Thoracic aorta (tissue), 2 donors: Measurements from ENCODE around the gene SBNO1. TPM values are rescaled to one million over a fixed set of nuclear protein-coding genes. Genes with fewer than 3 reads are reported as not detected.
"Not testable (repeated sequence)": the region's sequence is repeated elsewhere in the genome, so short reads cannot be mapped to it uniquely, and the experiment has no call there.

ENCODE experiments used
- ATAC-seq: fragments of 150-250 bp; one replicate; pipeline ENCODE4 v1.8.0; 2017; ENCODE audit warnings: low read depth; ENCODE audit not compliant: insufficient number of reproducible peaks, low FRiP score
- DNase-seq: peaks from one replicate; pipeline ENCODE4 v3.0.0-alpha.2; 2020; ENCODE audit warnings: low spot score
- H3K27ac ChIP-seq, 2 donors: fragments of 200-600 bp; sonication (generic); 1 replicate in 1 of 2; 2 replicates in 1 of 2; pipeline ENCODE4 v1.5.1; 2016; ENCODE audit warnings: mild to moderate bottlenecking in 2 of 2, moderate library complexity in 2 of 2
- H3K27me3 ChIP-seq: fragments of 200-600 bp; sonication (generic); replicated peaks from 2 replicates; pipeline ENCODE4 v1.6.0; 2016; ENCODE audit warnings: mild to moderate bottlenecking; ENCODE audit not compliant: insufficient read depth
- H3K36me3 ChIP-seq: fragments of 200-600 bp; sonication (generic); one replicate; pipeline ENCODE4 v1.5.1; 2016
- H3K4me1 ChIP-seq, 2 donors: fragments of 200-600 bp; sonication (generic); 1 replicate in 1 of 2; 2 replicates in 1 of 2; pipeline versions ENCODE4 v1.5.1 to v1.6.0; 2016; ENCODE audit warnings: low read depth in 2 of 2, mild to moderate bottlenecking in 1 of 2; ENCODE audit not compliant: control insufficient read depth in 1 of 2
- H3K4me3 ChIP-seq: fragments of 200-600 bp; sonication (generic); 2 replicates; pipeline ENCODE4 v1.5.1; 2016; ENCODE audit warnings: mild to moderate bottlenecking
- H3K9me3 ChIP-seq: fragments of 200-600 bp; sonication (generic); 2 replicates; pipeline ENCODE4 v1.5.1; 2016
- total RNA-seq, 2 donors: library from RNA; depleted of rRNA; stranded (reverse); fragments of >200 nt; gene quantifications; one replicate each; pipeline versions ENCODE4 v1.1.0 to v1.2.3, GENCODE V29; 2016
- TF ChIP-seq, protein P1 (sequence below): fragments of 200-600 bp; sonication (generic); IDR thresholded peaks from one replicate; pipeline ENCODE4 v1.5.1; 2019; ENCODE audit warnings: antibody characterized with exemption

Gene SBNO1
- total RNA-seq, 2 donors from 2014 or later = 15.6 to 25.0 TPM

GRCh38 chr12:123379391-123379790 lies 14.7 kb upstream of the SBNO1 start:
- Histone ChIP-seq H3K9me3 (no peaks in the 10 kb centered on the region), H3K27ac (no peak overlapping the region), H3K27me3 (no peaks in the 10 kb centered on the region), H3K4me3 (no peak overlapping the region), H3K4me1 (peaks cover 0 to 10% of the 10 kb centered on the region in 2 donors), H3K36me3 (no peaks in the 10 kb centered on the region)
- TF ChIP-seq, protein P1, sequence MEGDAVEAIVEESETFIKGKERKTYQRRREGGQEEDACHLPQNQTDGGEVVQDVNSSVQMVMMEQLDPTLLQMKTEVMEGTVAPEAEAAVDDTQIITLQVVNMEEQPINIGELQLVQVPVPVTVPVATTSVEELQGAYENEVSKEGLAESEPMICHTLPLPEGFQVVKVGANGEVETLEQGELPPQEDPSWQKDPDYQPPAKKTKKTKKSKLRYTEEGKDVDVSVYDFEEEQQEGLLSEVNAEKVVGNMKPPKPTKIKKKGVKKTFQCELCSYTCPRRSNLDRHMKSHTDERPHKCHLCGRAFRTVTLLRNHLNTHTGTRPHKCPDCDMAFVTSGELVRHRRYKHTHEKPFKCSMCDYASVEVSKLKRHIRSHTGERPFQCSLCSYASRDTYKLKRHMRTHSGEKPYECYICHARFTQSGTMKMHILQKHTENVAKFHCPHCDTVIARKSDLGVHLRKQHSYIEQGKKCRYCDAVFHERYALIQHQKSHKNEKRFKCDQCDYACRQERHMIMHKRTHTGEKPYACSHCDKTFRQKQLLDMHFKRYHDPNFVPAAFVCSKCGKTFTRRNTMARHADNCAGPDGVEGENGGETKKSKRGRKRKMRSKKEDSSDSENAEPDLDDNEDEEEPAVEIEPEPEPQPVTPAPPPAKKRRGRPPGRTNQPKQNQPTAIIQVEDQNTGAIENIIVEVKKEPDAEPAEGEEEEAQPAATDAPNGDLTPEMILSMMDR = no peak
- no peak for DNase-seq
- ATAC-seq = no peak

GRCh38 chr12:123372415-123372814 lies 7.8 kb upstream of the SBNO1 start:
- not testable (repeated sequence) for H3K36me3 ChIP-seq, H3K4me1 ChIP-seq, H3K4me3 ChIP-seq, ATAC-seq, H3K27ac ChIP-seq, H3K27me3 ChIP-seq, H3K9me3 ChIP-seq, DNase-seq

- H3K4me3 ChIP-seq, DNase-seq, H3K9me3 ChIP-seq, H3K4me1 ChIP-seq, H3K27me3 ChIP-seq, H3K27ac ChIP-seq, H3K36me3 ChIP-seq, ATAC-seq: not testable (repeated sequence)
Observed at GRCh38 chr12:123371667-123372368, 7.2 kb upstream of the SBNO1 start.

- H3K9me3 ChIP-seq = no peaks in the 10 kb centered on the region
- DNase-seq = no peak
- H3K36me3 ChIP-seq = no peaks in the 10 kb centered on the region
- no peaks in the 10 kb centered on the region for H3K27me3 ChIP-seq
- peaks cover 5 to 6% of the 10 kb centered on the region in 2 donors for H3K4me1 ChIP-seq
- ATAC-seq = no peak
- H3K27ac ChIP-seq = no peak overlapping the region
- TF ChIP-seq, protein P1 = no peak
- H3K4me3 ChIP-seq = no peak overlapping the region
Observed at GRCh38 chr12:123369229-123369628, 4.6 kb upstream of the SBNO1 start.

DNA sequence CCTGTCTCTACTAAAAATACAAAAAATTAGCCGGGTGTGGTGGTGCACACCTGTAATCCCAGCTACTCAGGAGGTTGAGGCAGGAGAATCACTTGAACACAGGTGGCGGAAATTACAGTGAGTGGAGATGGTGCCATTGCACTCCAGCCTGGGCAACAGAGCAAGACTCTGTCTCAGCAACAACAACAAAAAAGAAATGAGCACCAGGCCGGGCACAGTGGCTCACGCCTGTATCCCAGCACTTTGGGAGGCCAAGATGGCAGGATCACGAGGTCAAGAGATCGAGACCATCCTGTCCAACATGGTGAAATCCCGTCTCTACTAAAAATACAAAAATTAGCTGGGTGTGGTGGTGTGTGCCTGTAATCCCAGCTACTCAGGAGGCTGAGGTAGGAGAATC lies 3.8 kb upstream of the SBNO1 start:
- not testable (repeated sequence) for H3K27me3 ChIP-seq, H3K27ac ChIP-seq, DNase-seq

GRCh38 chr12:123367511-123367910 lies 2.9 kb upstream of the SBNO1 start:
- Histone ChIP-seq H3K4me1 (peaks cover 13 to 15% of the 10 kb centered on the region in 2 donors), H3K9me3 (no peaks in the 10 kb centered on the region), H3K36me3 (no peaks in the 10 kb centered on the region), H3K27me3 (no peaks in the 10 kb centered on the region), H3K4me3 (no peak overlapping the region), H3K27ac (peak overlapping the region in 1 of 2 donors; percentile 18)
- DNase-seq (no peak), ATAC-seq (no peak)
- TF ChIP-seq, protein P1 = no peak

More for the DNA sequence above, 3.8 kb upstream of the SBNO1 start:
- not testable (repeated sequence) for H3K36me3 ChIP-seq, H3K4me1 ChIP-seq, H3K9me3 ChIP-seq, ATAC-seq, H3K4me3 ChIP-seq
